ENCODE results near the gene LRRFIP1.
A peak's percentile ranks its signal among the peaks of the same experiment; 100 is the strongest.
"Not testable (repeated sequence)": the region's sequence is repeated elsewhere in the genome, so short reads cannot be mapped to it uniquely, and the experiment has no call there.

LRRFIP1 gene

DNA sequence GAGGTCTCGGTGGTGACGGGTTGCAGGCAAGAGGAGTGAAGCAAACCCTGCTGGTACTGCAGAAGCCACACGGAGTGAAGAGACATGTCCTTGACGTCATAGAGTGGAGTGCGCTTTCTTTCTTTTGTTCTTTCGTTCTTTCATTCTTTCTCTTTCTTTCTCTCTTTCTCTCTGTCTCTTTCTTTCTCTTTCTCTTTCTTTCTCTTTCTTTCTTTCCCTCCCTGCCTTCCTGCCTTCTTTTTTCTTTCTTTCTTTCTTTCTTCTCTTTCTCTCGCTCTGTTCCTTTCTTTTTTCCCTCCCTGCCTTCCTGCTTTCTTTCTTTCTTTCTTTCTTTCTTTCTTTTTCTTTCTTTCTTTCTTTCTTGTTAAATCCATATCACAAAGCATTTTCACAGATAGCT lies 39.2 kb downstream of the LRRFIP1 start:
- no peak for DNase-seq

DNA sequence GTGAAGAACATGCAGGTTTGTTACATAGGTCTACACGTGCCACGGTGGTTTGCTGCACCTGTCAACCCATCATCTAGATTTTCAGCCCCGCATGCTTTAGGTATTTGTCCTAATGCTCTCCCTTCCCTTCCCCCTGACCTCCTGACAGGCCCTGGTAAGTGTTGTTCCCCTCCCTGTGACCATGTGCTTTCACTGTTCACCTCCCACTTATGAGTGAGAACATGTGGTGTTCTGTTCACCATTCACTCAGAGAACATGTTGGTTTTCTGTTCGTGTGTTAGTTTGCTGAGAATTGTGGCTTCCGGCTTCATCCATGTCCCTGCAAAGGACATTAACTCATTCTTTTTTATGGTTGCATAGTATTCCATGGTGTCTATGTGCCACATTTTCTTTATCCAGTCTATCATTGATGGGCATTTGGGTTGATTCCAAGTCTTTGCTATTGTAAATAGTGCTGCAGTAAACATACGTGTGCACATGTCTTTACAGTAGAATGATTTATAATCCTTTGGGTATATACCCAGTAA lies 39.7 kb downstream of the LRRFIP1 start:
- DNase-seq, result not testable (repeated sequence)

DNA sequence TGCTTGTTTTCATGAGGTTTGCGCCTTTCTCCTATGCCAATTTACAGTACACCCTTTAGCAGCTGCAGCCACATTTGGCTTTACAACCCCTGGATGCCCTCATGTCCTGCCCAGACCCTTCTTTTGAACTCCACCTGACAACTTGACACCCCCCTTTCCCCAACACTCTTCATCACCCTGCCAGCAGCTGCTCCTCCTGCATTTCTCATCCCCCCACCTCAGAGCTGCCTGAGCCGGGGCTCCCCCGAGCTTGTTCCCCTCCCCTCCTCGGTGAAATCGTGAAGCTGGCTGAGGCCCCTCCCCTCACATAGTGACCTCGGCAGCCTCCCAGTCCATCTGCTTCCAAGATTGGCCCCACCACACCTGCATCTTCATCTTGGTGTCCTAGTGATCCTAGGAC lies 40.5 kb downstream of the LRRFIP1 start:
- DNase-seq, result no peak

DNA sequence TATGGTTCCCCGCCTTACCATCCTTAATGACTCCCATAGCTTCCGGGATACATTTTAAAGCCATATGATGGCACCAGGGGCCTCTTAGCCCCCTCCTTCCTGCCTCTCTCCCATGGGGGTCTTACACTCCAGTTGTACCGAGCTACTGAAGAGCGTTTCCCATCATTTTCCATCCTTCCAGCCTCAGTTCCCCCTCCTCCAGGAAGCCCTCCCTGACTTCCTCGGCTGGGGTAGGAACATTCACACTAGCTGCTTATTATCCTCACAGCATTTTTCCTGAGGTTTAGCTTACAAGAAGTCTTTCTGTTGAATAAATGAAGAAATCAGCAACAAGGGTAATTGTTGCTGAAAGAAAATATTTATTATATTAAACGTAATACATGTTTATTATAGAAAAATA lies 41.1 kb downstream of the LRRFIP1 start:
- DNase-seq, result no peak

DNA sequence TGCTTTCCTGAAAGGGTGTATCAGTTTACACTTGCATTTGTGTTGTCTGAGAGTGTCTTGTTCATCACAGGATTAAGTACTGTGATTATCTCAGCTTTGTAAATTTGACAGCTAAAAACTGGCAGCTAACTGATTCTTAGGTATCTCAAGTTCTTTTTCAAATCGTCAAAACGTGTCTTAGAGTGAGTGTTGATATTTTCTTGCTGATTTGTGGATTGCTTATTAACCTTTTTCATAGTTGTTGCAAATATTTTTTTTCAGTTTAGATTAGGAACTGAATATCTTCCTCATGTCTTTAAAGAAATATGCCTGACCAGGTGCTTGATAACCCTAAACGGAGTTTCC lies 41.9 kb downstream of the LRRFIP1 start:
- no peak for DNase-seq

DNA sequence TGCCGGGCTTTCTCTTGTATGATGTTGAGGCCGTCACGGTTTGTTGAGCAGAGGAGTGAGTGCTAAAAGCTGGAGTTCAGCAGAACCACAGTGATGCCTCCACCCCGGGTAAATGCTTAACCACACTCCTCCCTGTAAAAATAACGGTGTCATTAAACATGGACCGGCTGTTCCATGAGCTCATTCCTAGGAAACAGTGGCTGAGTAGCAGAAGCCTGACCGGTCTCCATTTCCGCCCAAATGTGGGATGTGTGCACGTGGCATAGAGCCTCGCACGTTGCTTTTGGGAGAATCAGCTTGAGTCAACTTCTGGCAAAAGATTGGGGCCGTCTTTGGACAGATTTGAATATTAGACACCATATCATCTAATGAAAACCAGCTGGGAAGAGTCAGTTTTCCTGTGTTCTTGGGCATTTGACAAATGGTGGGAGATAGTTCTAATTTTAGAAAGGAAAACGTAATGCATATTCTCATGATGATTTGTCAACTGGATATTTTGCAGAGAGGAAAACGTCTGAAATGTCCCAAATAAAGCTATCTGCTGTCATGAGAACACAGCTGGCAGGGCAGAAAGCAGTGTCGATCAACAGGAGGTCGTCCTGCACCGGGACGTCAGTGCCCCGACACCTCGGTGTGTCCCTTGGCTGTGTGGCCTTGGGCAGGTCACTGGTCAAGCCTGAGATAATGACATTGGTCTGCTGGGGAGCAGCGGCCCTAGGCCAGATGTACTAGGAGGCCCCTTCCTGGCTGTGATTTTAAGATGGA lies 42.4 kb downstream of the LRRFIP1 start:
- no peak for DNase-seq

DNA sequence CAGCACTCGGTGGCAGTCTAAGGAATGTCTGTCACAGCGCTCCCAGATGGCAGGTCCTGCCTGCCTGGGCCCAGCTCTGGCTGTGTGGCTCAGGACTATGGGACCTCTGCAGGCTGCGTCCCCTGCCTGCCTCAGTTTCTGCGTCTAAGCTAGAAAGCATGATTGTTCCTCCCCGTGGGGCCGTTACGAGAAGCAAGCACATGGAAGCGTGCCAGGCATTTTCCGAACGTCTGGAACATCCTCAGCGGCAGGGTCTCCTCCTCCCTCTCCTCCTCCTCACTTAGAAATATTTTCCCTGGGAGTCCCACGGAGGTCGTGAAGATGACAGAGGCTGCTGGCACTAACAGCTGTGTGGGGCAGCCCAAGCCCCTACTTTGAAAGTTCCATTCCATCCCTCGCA lies 43.3 kb downstream of the LRRFIP1 start:
- no peak for DNase-seq

DNA sequence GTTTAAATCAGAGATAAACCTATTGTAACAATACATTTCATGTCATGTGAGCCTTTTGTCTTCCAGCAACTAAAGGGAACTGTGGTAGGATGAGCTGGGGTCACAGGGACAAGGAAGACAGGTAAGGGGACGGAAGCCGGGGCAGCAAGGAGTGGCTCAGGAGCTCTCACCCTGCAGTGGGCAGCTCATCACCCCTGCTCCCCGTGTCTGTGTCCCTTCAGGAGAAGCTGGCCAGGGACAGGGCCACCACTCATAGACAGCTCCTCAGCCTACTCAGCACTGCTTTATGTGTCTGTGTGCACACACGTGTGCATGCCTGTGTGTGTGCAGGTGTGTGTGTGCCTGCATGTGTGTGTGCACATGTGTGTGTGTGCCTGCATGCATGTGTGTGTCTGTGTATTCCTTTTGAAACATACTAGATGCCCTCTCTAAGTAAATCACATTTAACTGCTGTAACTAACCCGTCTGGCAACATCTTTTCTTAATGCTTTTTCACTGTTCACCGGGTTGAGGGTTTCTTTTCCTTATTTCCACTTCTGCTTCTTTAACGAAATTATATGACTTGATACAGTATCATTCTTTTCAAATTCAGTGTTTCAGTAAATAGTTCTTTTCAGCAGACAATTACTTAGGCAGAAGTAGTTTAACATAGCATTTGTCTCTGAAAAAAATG lies 44.2 kb downstream of the LRRFIP1 start:
- DNase-seq, result no peak

DNA sequence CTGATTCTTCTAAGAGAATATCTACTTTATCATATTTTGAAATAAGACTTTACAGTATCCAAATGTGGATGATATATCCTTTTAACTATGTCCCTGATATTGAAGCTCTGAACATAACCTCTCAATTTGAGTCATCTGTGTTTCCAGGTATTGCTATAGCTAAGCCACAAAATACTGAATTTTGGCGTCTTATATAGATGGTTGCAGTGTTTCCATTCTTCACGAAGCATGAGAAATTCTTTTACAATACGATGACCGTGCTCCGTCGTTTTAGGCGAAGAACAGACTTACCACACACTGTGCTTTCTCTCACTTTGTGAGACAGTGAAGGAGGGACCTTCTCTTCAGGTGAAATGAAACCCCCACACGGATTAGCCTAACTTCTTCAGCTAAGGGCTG lies 45.3 kb downstream of the LRRFIP1 start:
- no peak for DNase-seq

DNA sequence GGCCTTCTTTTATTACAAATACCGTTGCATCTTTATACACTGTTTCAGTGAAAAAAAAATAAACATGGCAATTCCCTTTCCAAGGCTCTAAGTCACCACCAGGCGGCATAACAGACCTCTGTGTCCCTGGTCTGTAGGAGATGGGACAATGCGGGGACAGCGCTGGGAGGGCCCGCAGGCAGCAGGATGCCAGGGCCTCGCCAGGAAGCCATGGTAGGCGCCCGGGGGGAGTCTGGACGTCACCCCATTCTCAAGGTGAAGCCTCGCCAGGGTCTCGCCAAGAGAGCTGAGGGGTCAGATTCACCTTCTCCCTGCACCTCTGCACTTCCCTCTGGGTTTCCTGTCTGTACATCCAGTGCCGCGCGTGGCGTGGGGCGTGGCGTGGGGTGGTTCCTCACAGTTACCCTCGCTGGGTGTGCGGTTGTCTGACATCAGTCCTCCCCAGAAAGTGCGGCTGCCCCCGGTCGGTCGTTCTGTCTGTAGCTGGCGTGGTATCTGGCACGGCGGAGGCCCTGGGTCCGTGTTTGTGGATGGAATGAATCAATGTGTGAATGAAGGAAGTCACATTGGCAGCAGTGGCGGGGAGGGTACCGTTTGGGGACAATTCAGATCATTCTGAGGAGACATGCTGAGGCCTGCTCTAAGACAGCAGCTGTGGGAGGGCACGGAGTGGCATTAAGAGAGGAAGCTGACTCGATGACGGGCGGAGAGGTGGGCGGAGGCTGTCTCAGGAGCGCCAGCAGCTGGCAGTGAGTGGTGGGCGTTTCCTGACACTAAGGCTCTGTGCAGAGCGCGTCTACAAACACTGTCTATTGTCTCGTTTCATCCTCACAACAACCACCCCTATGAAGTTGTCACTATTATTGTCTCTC lies 46.0 kb downstream of the LRRFIP1 start:
- peak; percentile 92 for DNase-seq

DNA sequence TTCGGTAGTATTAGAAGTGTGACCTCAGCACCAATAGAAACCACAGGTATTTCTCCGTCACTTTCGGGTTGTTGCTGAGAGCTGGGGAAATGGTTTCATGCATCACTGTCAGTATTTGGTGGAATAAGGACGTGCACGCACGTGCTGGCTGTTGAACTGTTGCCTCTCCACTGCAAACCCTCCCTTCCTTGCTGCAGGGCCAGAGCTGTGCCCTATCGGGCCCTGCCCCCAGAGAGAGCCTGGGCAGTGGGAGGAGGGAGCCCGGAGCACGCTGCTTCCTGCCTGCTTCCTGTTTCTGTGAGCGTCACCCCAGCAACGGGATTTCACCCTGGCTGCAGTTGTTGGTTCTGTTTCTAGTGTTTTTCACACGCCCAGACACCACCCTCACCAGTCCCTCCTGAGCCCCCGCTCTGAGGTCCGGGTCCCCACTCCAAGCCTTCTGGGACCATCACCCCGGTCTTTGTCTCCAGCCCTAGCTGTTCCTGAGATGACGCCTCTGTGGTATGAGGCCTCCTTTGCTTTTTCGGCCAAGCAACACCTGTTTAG lies 47.4 kb downstream of the LRRFIP1 start:
- peak; percentile 83 for DNase-seq

DNA sequence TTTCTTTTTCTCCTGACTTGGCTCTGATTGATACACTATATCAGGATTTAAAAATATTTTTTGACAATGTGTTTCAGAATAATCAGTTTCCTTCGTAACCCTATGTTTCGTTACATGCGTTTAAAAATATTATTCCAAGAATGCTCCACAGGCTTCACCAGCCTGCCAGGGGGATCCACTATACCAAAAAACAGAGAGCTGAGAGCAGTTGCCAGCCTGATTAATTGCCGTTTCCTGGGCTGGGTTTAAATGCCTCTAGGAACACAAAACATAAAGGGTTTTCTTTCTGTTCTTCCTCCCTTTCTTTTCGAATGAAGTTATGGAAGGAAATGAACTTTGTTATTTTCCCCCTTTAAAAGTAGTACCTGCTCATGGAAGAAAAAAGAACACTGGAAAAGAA lies 47.9 kb downstream of the LRRFIP1 start:
- no peak for DNase-seq

DNA sequence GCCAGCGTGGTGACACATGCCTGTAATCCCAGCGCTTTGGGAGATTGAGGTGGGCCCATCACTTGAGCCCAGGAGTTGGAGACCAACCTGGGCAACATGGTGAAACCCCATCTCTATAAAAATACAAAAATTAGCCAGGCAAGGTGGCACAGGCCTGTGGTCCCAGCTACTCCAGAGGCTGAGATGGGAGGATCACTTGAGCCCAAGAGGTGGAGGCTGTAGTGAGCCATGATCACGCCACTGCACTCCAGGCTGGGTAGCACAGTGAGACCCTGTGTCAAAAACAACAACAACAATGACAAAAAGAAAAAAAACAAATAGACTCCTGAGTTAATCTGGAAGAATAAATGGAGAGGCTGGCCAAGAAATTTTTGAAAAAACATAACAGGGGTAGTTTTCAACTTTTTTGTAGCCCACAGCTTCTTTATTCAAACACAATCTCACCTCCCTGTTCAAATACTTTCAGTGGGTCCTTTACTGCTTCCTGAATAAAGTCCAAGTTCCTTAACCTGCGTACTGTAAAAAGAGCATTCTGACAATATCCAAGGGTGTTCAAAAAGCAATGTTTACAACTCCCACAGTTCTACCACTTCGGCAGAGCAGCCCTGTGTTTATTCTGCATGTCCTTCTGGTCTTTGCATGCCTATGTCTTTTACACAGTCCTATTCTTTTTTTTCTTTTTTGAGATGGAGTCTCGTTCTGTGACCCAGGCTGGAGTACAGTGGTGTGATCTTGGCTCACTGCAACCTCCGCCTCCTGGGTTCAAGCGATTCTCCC lies 53.5 kb downstream of the LRRFIP1 start:
- no peak for DNase-seq

DNA sequence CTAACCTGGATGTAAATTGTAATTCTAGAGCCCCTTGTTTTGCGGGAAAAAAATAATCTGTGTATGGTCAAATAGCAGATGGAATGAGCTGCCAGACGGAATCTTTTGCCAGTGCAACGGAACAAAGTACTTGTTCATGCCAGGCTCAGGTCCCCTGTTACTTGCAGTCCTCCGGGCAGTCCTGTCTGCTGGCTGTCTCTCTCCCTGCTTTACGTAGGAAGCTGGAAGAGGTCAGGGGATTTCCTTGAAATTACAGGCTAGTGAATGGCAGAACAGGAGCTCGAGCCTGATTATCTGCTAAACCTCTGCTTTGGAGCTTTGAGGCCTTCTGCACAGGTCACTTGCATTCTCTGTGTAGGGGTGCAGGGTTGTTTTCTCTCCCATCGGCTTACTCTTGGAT lies 54.8 kb downstream of the LRRFIP1 start:
- no peak for DNase-seq

DNA sequence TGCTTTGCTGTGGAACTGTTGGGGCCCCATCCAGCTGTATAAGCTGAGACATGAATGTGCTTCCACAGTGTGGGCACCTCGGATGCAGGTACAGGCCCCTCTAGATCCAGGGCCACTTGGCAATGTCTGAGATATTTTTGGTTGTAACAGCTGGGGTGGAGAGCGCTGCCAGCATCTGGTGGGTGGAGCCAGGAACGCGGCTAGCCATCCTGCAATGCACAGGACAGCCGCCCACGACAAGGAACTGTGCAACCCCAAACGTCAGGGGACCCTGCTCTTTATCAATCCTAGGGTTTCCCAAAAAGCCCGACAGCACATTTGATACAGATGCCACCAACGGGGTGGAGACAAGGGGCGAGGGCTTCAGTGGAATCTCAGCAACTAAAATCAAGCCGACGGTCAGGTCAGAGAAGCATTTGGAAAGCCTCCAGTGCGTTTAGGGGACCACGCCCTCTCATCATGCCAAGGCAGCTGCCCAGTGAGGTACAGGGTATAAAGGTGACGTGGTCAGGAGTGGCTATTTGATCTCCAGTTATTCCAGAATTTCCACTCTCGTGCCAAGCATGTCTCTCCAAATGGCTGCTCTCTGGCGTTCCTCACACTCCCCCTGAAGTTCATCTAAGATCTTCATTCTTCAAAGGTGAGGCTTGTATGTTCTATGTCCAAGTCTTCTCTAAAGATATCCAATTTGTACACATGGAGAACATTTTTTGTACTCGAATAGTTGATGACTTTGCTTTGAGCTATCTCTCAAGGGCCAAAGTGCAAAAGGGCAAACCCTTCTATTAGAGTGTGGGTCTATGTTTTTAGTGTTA lies 55.7 kb downstream of the LRRFIP1 start:
- DNase-seq, result no peak

DNA sequence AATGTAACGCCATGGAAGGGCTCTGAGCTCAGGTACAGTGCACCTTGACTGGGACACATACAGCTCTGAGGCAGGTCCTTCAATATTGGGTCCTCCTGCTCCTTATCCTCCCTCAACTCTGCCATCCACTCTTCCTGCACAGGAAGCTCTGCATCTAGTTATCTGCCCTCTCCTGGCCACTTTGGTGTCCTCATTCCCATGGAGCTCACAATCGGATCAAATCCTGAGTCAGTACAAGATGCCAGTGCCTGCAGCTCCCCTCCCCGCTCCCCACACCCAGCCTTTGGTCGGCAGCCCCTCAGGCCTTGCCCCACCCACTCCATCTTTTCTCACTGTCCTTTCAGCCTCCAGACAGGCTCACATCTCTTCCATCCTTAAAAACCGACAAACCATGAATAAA lies 58.0 kb downstream of the LRRFIP1 start:
- no peak for DNase-seq

DNA sequence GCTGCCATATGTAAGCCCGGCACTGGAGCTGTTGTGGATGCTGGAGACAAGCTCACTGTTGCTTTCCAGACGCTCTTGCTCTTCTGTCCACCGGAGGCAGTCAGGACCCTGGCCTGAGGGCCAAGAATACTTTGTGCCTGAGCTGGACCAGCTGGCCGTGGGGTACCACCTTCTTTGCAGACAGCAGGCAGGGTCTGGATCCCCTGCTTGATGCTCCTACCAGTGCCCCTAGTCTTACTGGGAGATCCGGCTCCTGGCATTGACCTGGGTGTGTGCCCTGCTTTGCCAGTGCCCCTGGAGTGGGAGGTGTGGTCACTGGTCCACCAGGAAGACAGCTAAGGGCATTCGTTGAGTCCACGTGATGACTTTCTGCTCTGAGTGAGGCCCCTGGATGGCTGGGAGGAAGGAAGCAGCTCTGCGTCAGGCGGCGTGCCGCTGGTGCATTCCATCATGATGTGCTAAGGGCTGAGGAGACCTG lies 59.3 kb downstream of the LRRFIP1 start:
- DNase-seq, result no peak

DNA sequence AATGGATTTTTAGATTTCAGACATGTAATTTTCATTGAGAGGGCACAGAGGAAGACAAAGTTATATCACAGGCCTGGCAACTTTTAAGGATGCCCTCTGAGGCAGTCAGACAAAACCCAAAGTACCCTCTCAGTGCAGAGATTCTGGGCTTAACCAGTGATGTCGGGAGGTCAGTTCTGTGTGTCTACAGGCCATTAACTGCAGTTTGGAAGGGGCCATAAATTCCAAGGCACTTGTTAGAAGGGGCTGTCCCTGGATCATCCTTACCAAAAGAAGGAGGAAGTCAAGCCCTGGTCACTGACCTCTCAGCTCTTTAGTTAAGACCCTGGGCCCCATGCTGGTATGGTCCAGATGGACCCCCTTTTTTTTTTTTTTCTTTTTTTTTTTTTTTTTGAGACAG lies 60.7 kb downstream of the LRRFIP1 start:
- DNase-seq, result no peak

DNA sequence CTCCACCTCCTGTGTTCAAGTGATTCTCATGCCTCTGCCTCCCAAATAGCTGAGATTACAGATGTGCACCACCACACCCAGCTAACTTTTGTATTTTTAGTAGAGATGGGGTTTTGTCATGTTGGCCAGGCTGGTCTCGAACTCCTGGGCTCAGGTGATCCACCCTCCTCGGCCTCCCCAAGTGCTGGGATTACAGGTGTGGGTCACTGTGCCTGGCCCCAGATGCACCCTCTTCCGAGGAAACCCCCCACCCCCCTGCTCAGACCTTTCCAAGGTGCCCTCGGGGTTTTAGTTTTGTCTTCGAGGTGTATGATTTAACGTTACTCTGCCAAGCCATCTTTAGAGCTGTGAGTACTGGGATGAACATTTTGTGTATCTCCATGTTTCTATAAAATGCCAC lies 61.2 kb downstream of the LRRFIP1 start:
- DNase-seq, result not testable (repeated sequence)

DNA sequence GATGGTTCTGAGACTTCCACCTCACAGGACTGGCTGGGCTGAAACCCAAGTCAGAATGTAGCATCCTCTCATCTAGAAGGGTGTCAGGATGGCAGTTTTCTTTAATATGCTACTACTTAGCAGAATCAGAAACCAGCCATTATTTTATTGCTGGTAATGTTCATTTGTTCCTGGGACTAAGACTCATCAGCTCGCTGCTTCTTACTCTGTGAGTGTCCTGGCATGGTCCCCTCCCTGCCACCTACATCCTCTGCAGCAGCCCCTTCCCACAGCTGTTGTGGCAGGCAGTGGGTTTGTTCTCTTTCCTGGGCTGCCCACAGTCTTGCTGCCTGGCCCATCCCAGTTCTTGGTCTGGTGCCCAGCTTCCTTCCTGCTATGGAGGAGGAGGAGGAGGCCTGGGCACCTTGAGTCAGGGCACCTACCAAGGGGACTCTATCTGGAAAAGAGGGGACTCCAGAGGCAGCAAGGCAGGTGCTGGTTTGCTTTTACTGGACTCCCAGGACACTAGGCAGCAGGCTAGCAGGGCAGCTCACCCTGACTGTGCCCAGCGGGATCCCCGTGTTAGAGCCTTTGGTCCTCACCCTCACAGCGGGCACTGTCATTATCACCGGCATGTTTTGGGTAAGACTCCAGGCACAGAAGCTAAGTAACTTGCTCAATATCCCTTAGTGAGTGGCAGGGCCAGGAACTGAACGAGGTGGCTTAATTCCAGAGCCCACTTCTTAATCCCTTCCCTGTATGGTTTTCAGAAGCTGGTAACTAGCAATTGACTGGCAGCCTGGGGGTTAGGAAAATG lies 62.1 kb downstream of the LRRFIP1 start:
- peak; percentile 47 for DNase-seq

Measured in CD4-positive, alpha-beta T cell treated with Interleukin-17A for 4 hours (primary cell).